Keratinocyte (primary cell): ENCODE results near the gene PRR22. TPM values are rescaled to one million over a fixed set of nuclear protein-coding genes. Genes with fewer than 3 reads are reported as not detected.
A peak's percentile ranks its signal among the peaks of the same experiment; 100 is the strongest.

Experiments used
- DNase-seq: peaks from one replicate; pipeline ENCODE4 v3.0.0-alpha.2; 2011; ENCODE audit warnings: low read depth, missing footprints, low spot score
- FAIRE-seq: peaks from 2 replicates; lab custom pipeline; 2011; peaks lifted over from hg19 to GRCh38; lab: Jason Lieb, UNC
- H2AFZ ChIP-seq: 2 replicates; pipeline ENCODE4 v1.6.0; 2012; ENCODE audit warnings: low read length, control low read depth, inconsistent platforms; ENCODE audit not compliant: control insufficient read depth
- H3K27ac ChIP-seq: 2 replicates; pipeline ENCODE4 v1.5.1; 2011; ENCODE audit warnings: low read length; ENCODE audit not compliant: control insufficient read depth, insufficient read depth
- H3K27me3 ChIP-seq: 3 replicates; pipeline ENCODE4 v1.6.0; 2011; ENCODE audit warnings: low read length; ENCODE audit not compliant: control insufficient read depth, insufficient read depth; ENCODE audit errors: extremely low read depth
- H3K36me3 ChIP-seq, 2 experiments: 2 replicates in 1 of 2; 3 replicates in 1 of 2; pipeline ENCODE4 v1.5.1; 2011; ENCODE audit warnings: low read length in 2 of 2, mild to moderate bottlenecking in 1 of 2; ENCODE audit not compliant: control insufficient read depth in 2 of 2, insufficient read depth in 2 of 2; ENCODE audit errors: extremely low read depth in 1 of 2
- H3K4me1 ChIP-seq: 3 replicates; pipeline ENCODE4 v1.5.1; 2011; ENCODE audit warnings: low read length; ENCODE audit not compliant: control insufficient read depth, insufficient read depth; ENCODE audit errors: extremely low read depth
- H3K4me2 ChIP-seq: 3 replicates; pipeline ENCODE4 v1.6.0; 2011; ENCODE audit warnings: low read depth, low read length; ENCODE audit not compliant: control insufficient read depth, insufficient read depth; ENCODE audit errors: extremely low read depth
- H3K4me3 ChIP-seq, 3 experiments: fragments of 200-600 bp in 1 of 3; sonication (generic) in 1 of 3; 2 replicates in 2 of 3; 3 replicates in 1 of 3; pipeline ENCODE4 v1.5.1; 2011 to 2016; ENCODE audit warnings: low read length in 3 of 3, mild to moderate bottlenecking in 3 of 3, control low read depth in 2 of 3, inconsistent platforms in 1 of 3, low read depth in 1 of 3, mixed read lengths in 1 of 3, mixed run types in 1 of 3, moderate library complexity in 1 of 3; ENCODE audit not compliant: control insufficient read depth in 2 of 3, insufficient read depth in 2 of 3; ENCODE audit errors: extremely low read depth in 1 of 3
- H3K79me2 ChIP-seq: 2 replicates; pipeline ENCODE4 v1.6.0; 2012; ENCODE audit warnings: low read length; ENCODE audit not compliant: control insufficient read depth, insufficient read depth
- H3K9ac ChIP-seq: 3 replicates; pipeline ENCODE4 v1.6.0; 2011; ENCODE audit warnings: low read length; ENCODE audit not compliant: control insufficient read depth, insufficient read depth; ENCODE audit errors: extremely low read depth
- H3K9me1 ChIP-seq: 3 replicates; pipeline ENCODE4 v1.6.0; 2011; ENCODE audit warnings: low read length; ENCODE audit not compliant: control insufficient read depth, insufficient read depth; ENCODE audit errors: extremely low read depth
- H3K9me3 ChIP-seq: 2 replicates; pipeline ENCODE4 v1.5.1; 2012; ENCODE audit warnings: low read depth, low read length; ENCODE audit not compliant: control insufficient read depth
- H4K20me1 ChIP-seq: 3 replicates; pipeline ENCODE4 v1.6.0; 2011; ENCODE audit warnings: low read length; ENCODE audit not compliant: control insufficient read depth, insufficient read depth; ENCODE audit errors: extremely low read depth
- CTCF ChIP-seq, 3 experiments: IDR thresholded peaks in 1 of 3; conservative IDR thresholded peaks in 1 of 3; optimal IDR thresholded peaks in 1 of 3; 2 replicates in 2 of 3; 3 replicates in 1 of 3; pipeline versions ENCODE3 to v1.5.1; 2011; ENCODE audit warnings: low read length in 3 of 3, mild to moderate bottlenecking in 3 of 3, moderate library complexity in 2 of 3, control low read depth in 1 of 3, inconsistent platforms in 1 of 3; ENCODE audit not compliant: insufficient read depth in 2 of 3; ENCODE audit errors: extremely low read depth in 1 of 3
- EZH2 ChIP-seq: IDR thresholded peaks from one replicate; pipeline ENCODE4 v1.6.1; 2012; ENCODE audit warnings: inconsistent platforms, mild to moderate bottlenecking, low read length, moderate library complexity
- dilution Hi-C: fragments of 300-500 bp; cut with MboI; formaldehyde crosslinking; loops from one replicate; pipeline ENCODE4 v1.7.0; 2020; ENCODE audit warnings: low sequenced_read_pairs; ENCODE audit not compliant: extremely low pct_ligation_motif_present
- polyA plus RNA-seq, 5 experiments: library from polyadenylated mRNA; depleted of rRNA in 3 of 5; stranded (reverse) in 3 of 5; stranded (forward) in 1 of 5; unstranded in 1 of 5; fragments of >200 nt; gene quantifications; 1 replicate in 1 of 5; 2 replicates in 3 of 5; 3 replicates in 1 of 5; pipeline versions ENCODE4 v1.2.1 to v1.2.3, GENCODE V29; 2011 to 2012; ENCODE audit warnings: missing spikeins in 2 of 5, low read depth in 1 of 5, low replicate concordance in 1 of 5

The PRR22 gene
- polyA plus RNA-seq, 1 donor (not counting 4 experiments of a cell fraction or from before 2014, with no cell fraction given): 0.55 TPM

DNA sequence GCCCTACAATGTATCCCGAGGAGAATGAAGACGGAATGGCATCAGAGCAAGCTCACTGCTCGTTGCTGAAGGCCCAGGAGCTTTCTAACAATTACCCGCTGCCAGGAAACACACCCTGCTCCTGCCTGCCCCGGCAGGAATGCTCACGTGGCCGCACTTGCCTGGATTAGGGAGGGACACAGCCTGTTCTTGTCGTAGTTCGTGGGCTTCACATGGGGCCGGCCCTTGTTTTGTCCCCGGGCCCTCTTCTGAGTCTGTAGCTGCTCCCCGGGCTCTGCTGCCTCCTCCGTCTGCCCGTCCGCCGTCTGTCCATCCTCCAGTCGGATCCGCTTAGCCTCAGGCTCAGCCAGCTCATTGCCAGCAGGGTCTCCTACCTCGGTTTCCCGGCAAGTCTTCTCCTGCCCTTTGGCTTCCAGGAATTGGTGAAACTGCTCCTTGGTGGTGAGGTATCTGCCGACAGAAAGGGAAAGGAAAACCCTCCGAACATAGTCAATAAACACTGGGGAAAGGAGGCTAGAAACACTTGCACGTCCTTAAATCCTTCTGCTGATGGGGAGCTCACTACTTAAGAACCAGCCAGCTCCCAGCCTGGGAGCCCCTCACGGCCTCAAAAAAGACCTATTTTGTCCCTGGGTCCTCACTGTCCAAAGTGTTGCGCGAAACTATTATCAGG, 5.5 kb upstream of the PRR22 start:
- H2AFZ ChIP-seq: peak overlapping the region; percentile 66
- peak overlapping the region; percentile 72 to 82 (median 75) for H3K4me3 ChIP-seq
- no peak for TF ChIP-seq CTCF (optimal IDR thresholded peaks at IDR 0.05 in 1 of 3, IDR thresholded peaks at IDR 0.05 in 1 of 3, conservative IDR thresholded peaks at IDR 0.05 in 1 of 3; ENCODE audit: extremely low read depth in 1 of 3, insufficient read depth in 2 of 3, low read length in 3 of 3)
- no peak for TF ChIP-seq EZH2
- no peaks in the 10 kb centered on the region for H3K9me1 ChIP-seq
- H3K36me3 ChIP-seq: peaks cover 18 to 41% of the 10 kb centered on the region in 2 experiments
- H3K27ac ChIP-seq: peak overlapping the region; percentile 97
- H3K4me1 ChIP-seq: peaks cover 12% of the 10 kb centered on the region
- H3K9me3 ChIP-seq: no peaks in the 10 kb centered on the region
- FAIRE-seq (peak; percentile 91), DNase-seq (peak; percentile 50)
- H3K9ac ChIP-seq: peak overlapping the region; percentile 96
- H3K79me2 ChIP-seq: peaks cover 7% of the 10 kb centered on the region
- dilution Hi-C loops: no loop called here
- H3K4me2 ChIP-seq: peak overlapping the region; percentile 92
- no peaks in the 10 kb centered on the region for H3K27me3 ChIP-seq
- H4K20me1 ChIP-seq: no peaks in the 10 kb centered on the region

GRCh38 chr19:5789351-5789761, 4.8 kb upstream of the PRR22 start:
- Histone ChIP-seq H3K9me1 (no peaks in the 10 kb centered on the region), H3K36me3 (peaks cover 21 to 47% of the 10 kb centered on the region in 2 experiments), H3K27ac (peak overlapping the region; percentile 97), H2AFZ (no peak overlapping the region), H3K9ac (peak overlapping the region; percentile 96), H3K27me3 (no peaks in the 10 kb centered on the region), H3K9me3 (no peaks in the 10 kb centered on the region), H3K79me2 (peaks cover 7% of the 10 kb centered on the region), H3K4me2 (peak overlapping the region; percentile 92), H4K20me1 (no peaks in the 10 kb centered on the region), H3K4me3 (peak overlapping the region; percentile 72 to 82 (median 75)), H3K4me1 (peaks cover 12% of the 10 kb centered on the region)
- dilution Hi-C loops: no loop called here
- FAIRE-seq (no peak), DNase-seq (no peak)
- TF ChIP-seq CTCF (optimal IDR thresholded peaks at IDR 0.05 in 1 of 3, IDR thresholded peaks at IDR 0.05 in 1 of 3, conservative IDR thresholded peaks at IDR 0.05 in 1 of 3; ENCODE audit: extremely low read depth in 1 of 3, insufficient read depth in 2 of 3, low read length in 3 of 3) (no peak), EZH2 (no peak)
